K562 (cell line): ENCODE measurements around the gene PEPD. TPM values are rescaled to one million over a fixed set of nuclear protein-coding genes. Genes with fewer than 3 reads are reported as not detected.

ENCODE experiments used
- ATAC-seq: fragments of 200-7000 bp; cut with Tn5 transposase; 3 replicates; pipeline ENCODE4 v1.9.1; 2020; ENCODE audit warnings: moderate library complexity
- BruUV-seq: library from RNA; stranded (reverse); fragments of 400-500 nt; replicated peaks from 2 replicates; lab custom pipeline; 2021; lab: Mats Ljungman, UMichigan
- CTCF ChIA-PET: fragments of 300-600 bp; formaldehyde crosslinking; extraction: SDS; loops from one replicate; lab custom pipeline; 2021; ENCODE audit warnings: low intra/inter-chr PET ratio; lab: Yijun Ruan, JAX
- POLR2A ChIA-PET: fragments of 300-600, 350-650 bp; sonication (Branson Sonifier 250); formaldehyde crosslinking; extraction: SDS; loops from one replicate; lab custom pipeline; 2021; ENCODE audit warnings: antibody characterized with exemption, inconsistent platforms; lab: Yijun Ruan, JAX
- DNase-seq, 4 experiments: peaks; one replicate each; pipeline versions ENCODE4 v3.0.0 to v3.0.0-alpha.2; 2011 to 2018; ENCODE audit warnings: low spot score in 3 of 4, mixed read lengths in 3 of 4; ENCODE audit errors: extremely low read depth in 1 of 4
- FAIRE-seq: peaks from 2 replicates; lab custom pipeline; 2011; peaks lifted over from hg19 to GRCh38; lab: Jason Lieb, UNC
- H2AFZ ChIP-seq: 2 replicates; pipeline ENCODE4 v1.6.0; 2011; ENCODE audit warnings: low read depth, low read length, control low read depth, inconsistent platforms
- H3K27ac ChIP-seq: fragments of 200-600 bp; 3 replicates; pipeline ENCODE4 v1.8.0; 2011; ENCODE audit warnings: low read depth, mild to moderate bottlenecking, control low read depth, inconsistent platforms, low read length, moderate library complexity, mixed read lengths; ENCODE audit errors: extremely low read depth
- H3K27me3 ChIP-seq, 2 experiments: fragments of 300-600 bp in 1 of 2; 2 replicates in 1 of 2; 3 replicates in 1 of 2; pipeline versions ENCODE4 v1.6.0 to v1.8.0; 2011; ENCODE audit warnings: inconsistent platforms in 2 of 2, low read length in 2 of 2, mild to moderate bottlenecking in 1 of 2, mixed read lengths in 1 of 2, moderate library complexity in 1 of 2; ENCODE audit not compliant: control insufficient read depth in 2 of 2, insufficient read depth in 2 of 2
- H3K36me3 ChIP-seq: fragments of 300-600 bp; 3 replicates; pipeline ENCODE4 v1.8.0; 2011; ENCODE audit warnings: mild to moderate bottlenecking, low read length, inconsistent platforms; ENCODE audit not compliant: control insufficient read depth, insufficient read depth
- H3K4me1 ChIP-seq, 2 experiments: fragments of 200-600 bp in 1 of 2; replicated peaks in 1 of 2; 2 replicates in 1 of 2; 3 replicates in 1 of 2; pipeline versions ENCODE4 v1.5.1 to v1.8.0; 2011; ENCODE audit warnings: inconsistent platforms in 2 of 2, low read length in 2 of 2, mild to moderate bottlenecking in 1 of 2, mixed read lengths in 1 of 2, moderate library complexity in 1 of 2; ENCODE audit not compliant: control insufficient read depth in 2 of 2, insufficient read depth in 2 of 2
- H3K4me2 ChIP-seq: 2 replicates; pipeline ENCODE4 v1.6.1; 2011; ENCODE audit warnings: low read length, control low read depth, inconsistent platforms, mixed read lengths; ENCODE audit not compliant: insufficient read depth
- H3K4me3 ChIP-seq: fragments of 200-600 bp; sonication (generic), shearing (Covaris generic); 2 replicates; pipeline ENCODE4 v1.5.1; 2016; ENCODE audit warnings: control low read depth, inconsistent platforms
- H3K79me2 ChIP-seq: fragments of 200-600 bp; 3 replicates; pipeline ENCODE4 v1.8.0; 2011; ENCODE audit warnings: low read length, inconsistent platforms; ENCODE audit not compliant: control insufficient read depth, insufficient read depth
- H3K9ac ChIP-seq, 2 experiments: 2 replicates each; pipeline versions ENCODE4 v1.6.0 to v1.6.1; 2011; ENCODE audit warnings: low read depth in 2 of 2, low read length in 2 of 2, control low read depth in 1 of 2, inconsistent platforms in 1 of 2, mild to moderate bottlenecking in 1 of 2, mixed read lengths in 1 of 2; ENCODE audit not compliant: insufficient read depth in 1 of 2
- H3K9me1 ChIP-seq: one replicate; pipeline ENCODE4 v1.6.0; 2011; ENCODE audit warnings: inconsistent platforms, mild to moderate bottlenecking, low read length, moderate library complexity; ENCODE audit not compliant: control insufficient read depth, insufficient read depth
- H3K9me3 ChIP-seq: replicated peaks from 2 replicates; pipeline ENCODE4 v1.5.1; 2011; ENCODE audit warnings: low read depth, low read length, inconsistent platforms; ENCODE audit not compliant: control insufficient read depth, insufficient read depth
- H4K20me1 ChIP-seq: replicated peaks from 2 replicates; pipeline ENCODE4 v1.6.1; 2011; ENCODE audit warnings: low read length, inconsistent platforms, mixed read lengths; ENCODE audit not compliant: control insufficient read depth, insufficient read depth
- KDM2B ChIP-seq: fragments of 250-450 bp; sonication (Bioruptor Pico); IDR thresholded peaks from 2 replicates; pipeline ENCODE4 v1.8.0; 2021; ENCODE audit warnings: mild to moderate bottlenecking, moderate library complexity
- PHF20 ChIP-seq: fragments of 450-650 bp; IDR thresholded peaks from 2 replicates; pipeline ENCODE4 v1.6.1; 2018; ENCODE audit not compliant: partially characterized antibody
- SUPT5H ChIP-seq: fragments of 450-650 bp; IDR thresholded peaks from 2 replicates; pipeline ENCODE4 v1.6.1; 2016
- TGIF2 ChIP-seq: sonication (generic); formaldehyde crosslinking; IDR thresholded peaks from 2 replicates; pipeline ENCODE4 v1.8.1; 2022; ENCODE audit warnings: mild to moderate bottlenecking, missing genetic modification reagents, moderate library complexity
- ZSCAN29 ChIP-seq: fragments of 450-650 bp; IDR thresholded peaks from 2 replicates; pipeline ENCODE4 v1.6.1; 2017
- WGBS: fragments of 100-300 bp; shearing (Covaris generic); methylation state at CpG from one replicate; pipeline ENCODE4 v1.1.6; 2016; ENCODE audit warnings: low coverage, mixed read lengths; ENCODE audit not compliant: insufficient coverage; ENCODE audit errors: missing lambda C conversion rate; 5-methylcytosine and 5-hydroxymethylcytosine counted together
- in situ Hi-C: fragments of 300-500 bp; cut with MboI; formaldehyde crosslinking; loops from 4 replicates; pipeline ENCODE4 v1.15.0; 2018; ENCODE audit warnings: inconsistent platforms, mixed read lengths
- intact Hi-C: fragments of 100-400 bp; cut with micrococcal nuclease; formaldehyde crosslinking; loops from 2 replicates; pipeline ENCODE4 v1.14.2; 2022
- polyA plus RNA-seq, 8 experiments: library from polyadenylated mRNA; depleted of rRNA in 4 of 8; stranded (reverse) in 5 of 8; unstranded in 3 of 8; fragments of >200 nt; fragmentation: Nextera tagmentation in 2 of 8; fragmentation: Illumina TruSeq in 1 of 8; extraction: Ambion mirVana in 2 of 8; extraction: Trizol in 1 of 8; gene quantifications; 2 replicates each; pipeline versions ENCODE4 v1.2.1 to v1.2.3, GENCODE V29; 2011 to 2014; ENCODE audit warnings: inconsistent platforms in 1 of 8, missing spikeins in 1 of 8
- total RNA-seq, 7 experiments: library from RNA; depleted of rRNA in 6 of 7; stranded (reverse); fragments of >200 nt in 6 of 7; fragmentation: Illumina TruSeq in 2 of 7; extraction: Trizol in 2 of 7; gene quantifications; 2 replicates each; pipeline versions ENCODE4 v1.2.1 to v1.2.3, GENCODE V29; 2011 to 2021; ENCODE audit warnings: low replicate concordance in 1 of 7
- TF ChIP-seq, protein P1 (sequence below): fragments of 250-450 bp; sonication (Bioruptor Pico); IDR thresholded peaks from 2 replicates; pipeline ENCODE4 v1.8.0; 2022; ENCODE audit warnings: inconsistent platforms
- TF ChIP-seq, protein P2 (sequence below): fragments of 250-450 bp; sonication (Bioruptor Pico); IDR thresholded peaks from 2 replicates; pipeline ENCODE4 v1.4.0; 2020; ENCODE audit warnings: mild to moderate bottlenecking, moderate library complexity
- TF ChIP-seq, protein P3 (sequence below): fragments of 450-650 bp; formaldehyde crosslinking; IDR thresholded peaks from 2 replicates; pipeline ENCODE4 v1.4.0; 2020; ENCODE audit warnings: mild to moderate bottlenecking, moderate library complexity
- TF ChIP-seq, protein P4 (sequence below), 2 experiments: fragments of 450-650 bp; formaldehyde crosslinking in 1 of 2; IDR thresholded peaks; 2 replicates each; pipeline versions ENCODE4 v1.4.0 to v1.6.1; 2014 to 2020; ENCODE audit warnings: mild to moderate bottlenecking in 2 of 2, borderline replicate concordance in 1 of 2, low read depth in 1 of 2

The PEPD gene
- total and polyA plus RNA-seq, 9 of the 15 experiments (the other 6 are each of a cell fraction or from before 2014, with no cell fraction given), result 1.3 to 19.2 (median 16.0) TPM

DNA sequence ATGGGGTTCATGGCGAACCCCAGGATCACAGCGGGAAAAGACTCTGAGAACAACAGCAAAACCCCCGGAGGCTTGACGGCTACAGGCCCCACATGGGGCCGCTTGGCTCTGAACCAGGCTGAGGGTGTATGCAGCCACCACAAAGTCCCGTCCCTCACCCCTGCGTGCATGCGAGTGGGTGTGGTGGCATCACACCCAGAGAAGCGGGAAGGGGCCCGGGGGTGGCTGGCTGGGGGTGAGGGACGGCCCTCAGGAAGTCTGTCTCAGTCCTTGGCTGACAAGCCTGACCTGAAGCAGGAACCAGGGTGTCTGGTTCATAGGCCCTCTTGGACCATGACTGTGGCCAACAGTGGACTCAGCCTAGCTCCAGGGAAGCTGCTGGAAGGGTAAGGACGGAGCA, 113.9 kb downstream of the PEPD start:
- ATAC-seq, result no peak
- Histone ChIP-seq H3K4me1 (peaks cover 0 to 28% of the 10 kb centered on the region in 2 experiments; a peak in 2 of 5 replicates), H2AFZ (no peak overlapping the region), H3K9me3 (no peaks in the 10 kb centered on the region), H3K4me2 (no peak overlapping the region), H3K4me3 (no peak overlapping the region), H3K27ac (no peak overlapping the region), H3K9me1 (no peaks in the 10 kb centered on the region), H3K27me3 (peaks cover 0 to 15% of the 10 kb centered on the region in 2 experiments; a peak in 1 of 5 replicates), H3K79me2 (no peaks in the 10 kb centered on the region), H3K9ac (no peak overlapping the region; a peak in 1 of 4 replicates), H3K36me3 (no peaks in the 10 kb centered on the region), H4K20me1 (peaks cover 13% of the 10 kb centered on the region)
- in situ Hi-C loops (loop anchor here (5.0 to 10.0 kb wide), 2 partner anchors 170 to 263 kb away; no protein-coding TSS in a partner anchor), intact Hi-C loops (loop anchor here (5.0 kb wide), 1 partner anchor 265 kb away; no protein-coding TSS in a partner anchor)
- BruUV-seq, result no TSS peak
- WGBS, result 11% methylated on average over 10 of the region's 12 CpGs
- CTCF ChIA-PET, result interaction anchor here (0.6 to 2.1 kb wide), 5 partner anchors 168 to 282 kb away, joined by 3 to 7 read pairs (median 5); no protein-coding TSS in a partner anchor
- FAIRE-seq, result no peak
- DNase-seq, result no peak
- POLR2A ChIA-PET, result interaction anchor here (0.6 kb wide), 1 partner anchor 34 kb away, joined by 3 read pairs; the partner anchor contains the start of gene CEBPG
- TF ChIP-seq ZSCAN29 (no peak), KDM2B (CRISPR knock-in tag) (no peak), PHF20 (no peak), SUPT5H (no peak), TGIF2 (CRISPR knock-in tag) (no peak)
- TF ChIP-seq, protein P1, sequence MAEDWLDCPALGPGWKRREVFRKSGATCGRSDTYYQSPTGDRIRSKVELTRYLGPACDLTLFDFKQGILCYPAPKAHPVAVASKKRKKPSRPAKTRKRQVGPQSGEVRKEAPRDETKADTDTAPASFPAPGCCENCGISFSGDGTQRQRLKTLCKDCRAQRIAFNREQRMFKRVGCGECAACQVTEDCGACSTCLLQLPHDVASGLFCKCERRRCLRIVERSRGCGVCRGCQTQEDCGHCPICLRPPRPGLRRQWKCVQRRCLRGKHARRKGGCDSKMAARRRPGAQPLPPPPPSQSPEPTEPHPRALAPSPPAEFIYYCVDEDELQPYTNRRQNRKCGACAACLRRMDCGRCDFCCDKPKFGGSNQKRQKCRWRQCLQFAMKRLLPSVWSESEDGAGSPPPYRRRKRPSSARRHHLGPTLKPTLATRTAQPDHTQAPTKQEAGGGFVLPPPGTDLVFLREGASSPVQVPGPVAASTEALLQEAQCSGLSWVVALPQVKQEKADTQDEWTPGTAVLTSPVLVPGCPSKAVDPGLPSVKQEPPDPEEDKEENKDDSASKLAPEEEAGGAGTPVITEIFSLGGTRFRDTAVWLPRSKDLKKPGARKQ (CRISPR knock-in tag), result no peak
- TF ChIP-seq, protein P2, sequence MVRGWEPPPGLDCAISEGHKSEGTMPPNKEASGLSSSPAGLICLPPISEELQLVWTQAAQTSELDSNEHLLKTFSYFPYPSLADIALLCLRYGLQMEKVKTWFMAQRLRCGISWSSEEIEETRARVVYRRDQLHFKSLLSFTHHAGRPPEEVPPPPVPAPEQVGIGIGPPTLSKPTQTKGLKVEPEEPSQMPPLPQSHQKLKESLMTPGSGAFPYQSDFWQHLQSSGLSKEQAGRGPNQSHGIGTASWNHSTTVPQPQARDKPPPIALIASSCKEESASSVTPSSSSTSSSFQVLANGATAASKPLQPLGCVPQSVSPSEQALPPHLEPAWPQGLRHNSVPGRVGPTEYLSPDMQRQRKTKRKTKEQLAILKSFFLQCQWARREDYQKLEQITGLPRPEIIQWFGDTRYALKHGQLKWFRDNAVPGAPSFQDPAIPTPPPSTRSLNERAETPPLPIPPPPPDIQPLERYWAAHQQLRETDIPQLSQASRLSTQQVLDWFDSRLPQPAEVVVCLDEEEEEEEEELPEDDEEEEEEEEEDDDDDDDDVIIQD (CRISPR knock-in tag), result no peak
- TF ChIP-seq, protein P3, sequence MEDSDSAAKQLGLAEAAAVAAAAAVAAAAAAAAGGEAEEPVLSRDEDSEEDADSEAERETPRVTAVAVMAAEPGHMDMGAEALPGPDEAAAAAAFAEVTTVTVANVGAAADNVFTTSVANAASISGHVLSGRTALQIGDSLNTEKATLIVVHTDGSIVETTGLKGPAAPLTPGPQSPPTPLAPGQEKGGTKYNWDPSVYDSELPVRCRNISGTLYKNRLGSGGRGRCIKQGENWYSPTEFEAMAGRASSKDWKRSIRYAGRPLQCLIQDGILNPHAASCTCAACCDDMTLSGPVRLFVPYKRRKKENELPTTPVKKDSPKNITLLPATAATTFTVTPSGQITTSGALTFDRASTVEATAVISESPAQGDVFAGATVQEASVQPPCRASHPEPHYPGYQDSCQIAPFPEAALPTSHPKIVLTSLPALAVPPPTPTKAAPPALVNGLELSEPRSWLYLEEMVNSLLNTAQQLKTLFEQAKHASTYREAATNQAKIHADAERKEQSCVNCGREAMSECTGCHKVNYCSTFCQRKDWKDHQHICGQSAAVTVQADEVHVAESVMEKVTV (CRISPR knock-in tag), result no peak
- TF ChIP-seq, protein P4, sequence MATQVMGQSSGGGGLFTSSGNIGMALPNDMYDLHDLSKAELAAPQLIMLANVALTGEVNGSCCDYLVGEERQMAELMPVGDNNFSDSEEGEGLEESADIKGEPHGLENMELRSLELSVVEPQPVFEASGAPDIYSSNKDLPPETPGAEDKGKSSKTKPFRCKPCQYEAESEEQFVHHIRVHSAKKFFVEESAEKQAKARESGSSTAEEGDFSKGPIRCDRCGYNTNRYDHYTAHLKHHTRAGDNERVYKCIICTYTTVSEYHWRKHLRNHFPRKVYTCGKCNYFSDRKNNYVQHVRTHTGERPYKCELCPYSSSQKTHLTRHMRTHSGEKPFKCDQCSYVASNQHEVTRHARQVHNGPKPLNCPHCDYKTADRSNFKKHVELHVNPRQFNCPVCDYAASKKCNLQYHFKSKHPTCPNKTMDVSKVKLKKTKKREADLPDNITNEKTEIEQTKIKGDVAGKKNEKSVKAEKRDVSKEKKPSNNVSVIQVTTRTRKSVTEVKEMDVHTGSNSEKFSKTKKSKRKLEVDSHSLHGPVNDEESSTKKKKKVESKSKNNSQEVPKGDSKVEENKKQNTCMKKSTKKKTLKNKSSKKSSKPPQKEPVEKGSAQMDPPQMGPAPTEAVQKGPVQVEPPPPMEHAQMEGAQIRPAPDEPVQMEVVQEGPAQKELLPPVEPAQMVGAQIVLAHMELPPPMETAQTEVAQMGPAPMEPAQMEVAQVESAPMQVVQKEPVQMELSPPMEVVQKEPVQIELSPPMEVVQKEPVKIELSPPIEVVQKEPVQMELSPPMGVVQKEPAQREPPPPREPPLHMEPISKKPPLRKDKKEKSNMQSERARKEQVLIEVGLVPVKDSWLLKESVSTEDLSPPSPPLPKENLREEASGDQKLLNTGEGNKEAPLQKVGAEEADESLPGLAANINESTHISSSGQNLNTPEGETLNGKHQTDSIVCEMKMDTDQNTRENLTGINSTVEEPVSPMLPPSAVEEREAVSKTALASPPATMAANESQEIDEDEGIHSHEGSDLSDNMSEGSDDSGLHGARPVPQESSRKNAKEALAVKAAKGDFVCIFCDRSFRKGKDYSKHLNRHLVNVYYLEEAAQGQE (IDR thresholded peaks at IDR 0.05; ENCODE audit: borderline replicate concordance), result no peak
- TF ChIP-seq, protein P4 (CRISPR knock-in tag; IDR thresholded peaks at IDR 0.05; ENCODE audit: low read depth), result no peak
